H1 (cell line): ENCODE results near the gene RANBP9. TPM values are rescaled to one million over a fixed set of nuclear protein-coding genes. Genes with fewer than 3 reads are reported as not detected.

Experiments used
- CTCF ChIA-PET: fragments of 300-600 bp; sonication (Branson Sonifier 250); formaldehyde crosslinking; loops from one replicate; lab custom pipeline; 2021; ENCODE audit not compliant: partially characterized antibody; lab: Charles Lee
- POLR2A ChIA-PET: fragments of 300-600 bp; sonication (Branson Sonifier 250); formaldehyde crosslinking; loops from one replicate; lab custom pipeline; 2021; ENCODE audit warnings: inconsistent platforms; ENCODE audit not compliant: partially characterized antibody; lab: Charles Lee
- DNase-seq, 2 experiments: peaks; one replicate each; pipeline versions ENCODE4 v3.0.0 to v3.0.0-alpha.2; 2010 to 2022; ENCODE audit warnings: low spot score in 2 of 2, low read depth in 1 of 2, mixed read lengths in 1 of 2
- FAIRE-seq: peaks from 2 replicates; lab custom pipeline; 2011; peaks lifted over from hg19 to GRCh38; lab: Jason Lieb, UNC
- H2AFZ ChIP-seq: 2 replicates; pipeline ENCODE4 v1.8.1; 2012; ENCODE audit warnings: low read length, inconsistent platforms
- H2AK5ac ChIP-seq: 2 replicates; pipeline ENCODE4 v1.6.1; 2013; ENCODE audit warnings: low read depth, low read length
- H2BK120ac ChIP-seq: replicated peaks from 2 replicates; pipeline ENCODE3; 2013; ENCODE audit warnings: low read depth, low read length, inconsistent platforms
- H2BK12ac ChIP-seq: 2 replicates; pipeline ENCODE4 v1.6.1; 2013; ENCODE audit warnings: low read depth, low read length
- H2BK15ac ChIP-seq: 2 replicates; pipeline ENCODE4 v1.6.1; 2013; ENCODE audit warnings: low read length
- H2BK20ac ChIP-seq: 2 replicates; pipeline ENCODE4 v1.6.1; 2013; ENCODE audit warnings: low read length
- H2BK5ac ChIP-seq: 2 replicates; pipeline ENCODE4 v1.6.1; 2013; ENCODE audit warnings: low read depth, low read length
- H3K14ac ChIP-seq: 2 replicates; pipeline ENCODE4 v1.6.1; 2013; ENCODE audit warnings: inconsistent platforms; ENCODE audit not compliant: insufficient read length
- H3K18ac ChIP-seq: 2 replicates; pipeline ENCODE4 v1.6.1; 2013; ENCODE audit warnings: low read length; ENCODE audit errors: extremely low read depth
- H3K23ac ChIP-seq: 2 replicates; pipeline ENCODE4 v1.6.1; 2013; ENCODE audit warnings: inconsistent platforms; ENCODE audit not compliant: insufficient read length
- H3K23me2 ChIP-seq: 2 replicates; pipeline ENCODE4 v1.6.1; 2013; ENCODE audit warnings: low read depth, low read length
- H3K27ac ChIP-seq: 2 replicates; pipeline ENCODE4 v1.6.1; 2011; ENCODE audit warnings: low read depth, low read length, inconsistent platforms
- H3K27me3 ChIP-seq, 4 experiments: replicated peaks in 1 of 4; 1 replicate in 1 of 4; 2 replicates in 3 of 4; pipeline versions ENCODE4 v1.6.1 to v1.8.1; 2011 to 2013; ENCODE audit warnings: low read length in 3 of 4, mild to moderate bottlenecking in 3 of 4, inconsistent platforms in 2 of 4, mixed read lengths in 2 of 4, moderate library complexity in 1 of 4; ENCODE audit not compliant: control insufficient read depth in 3 of 4, insufficient read depth in 3 of 4; ENCODE audit errors: extremely low read depth in 1 of 4
- H3K36me3 ChIP-seq, 4 experiments: 2 replicates each; pipeline versions ENCODE4 v1.6.1 to v1.8.1; 2011 to 2013; ENCODE audit warnings: mild to moderate bottlenecking in 4 of 4, low read length in 3 of 4, moderate library complexity in 2 of 4, control low read depth in 1 of 4, inconsistent platforms in 1 of 4; ENCODE audit not compliant: insufficient read depth in 4 of 4, control insufficient read depth in 2 of 4
- H3K4ac ChIP-seq: replicated peaks from 2 replicates; pipeline ENCODE3; 2013; ENCODE audit warnings: low read length, low read depth, mixed read lengths, inconsistent platforms; ENCODE audit not compliant: insufficient read length
- H3K4me1 ChIP-seq, 4 experiments: replicated peaks in 1 of 4; 1 replicate in 1 of 4; 2 replicates in 3 of 4; pipeline versions ENCODE4 v1.6.1 to v1.8.1; 2011 to 2013; ENCODE audit warnings: low read length in 3 of 4, inconsistent platforms in 2 of 4, mixed read lengths in 1 of 4; ENCODE audit not compliant: insufficient read depth in 4 of 4, control insufficient read depth in 3 of 4
- H3K4me2 ChIP-seq, 2 experiments: 2 replicates each; pipeline versions ENCODE4 v1.6.1 to v1.8.1; 2011 to 2013; ENCODE audit warnings: low read depth in 2 of 2, low read length in 2 of 2, control low read depth in 1 of 2, inconsistent platforms in 1 of 2, mild to moderate bottlenecking in 1 of 2; ENCODE audit not compliant: insufficient read depth in 1 of 2
- H3K4me3 ChIP-seq, 4 experiments: fragments of 200-600, 300-600 bp in 1 of 4; sonication (generic), shearing (Covaris generic), sonication (Bioruptor Twin) in 1 of 4; 2 replicates each; pipeline versions ENCODE4 v1.5.1 to v1.8.1; 2011 to 2016; ENCODE audit warnings: low read length in 4 of 4, low read depth in 3 of 4, control low read depth in 2 of 4, inconsistent platforms in 2 of 4, mild to moderate bottlenecking in 2 of 4, mixed read lengths in 1 of 4, moderate library complexity in 1 of 4; ENCODE audit not compliant: insufficient read depth in 2 of 4; ENCODE audit errors: extremely low read depth in 1 of 4
- H3K56ac ChIP-seq: replicated peaks from 2 replicates; pipeline ENCODE3; 2013; ENCODE audit warnings: low read depth, mild to moderate bottlenecking, mixed read lengths, low read length, inconsistent platforms; ENCODE audit not compliant: insufficient read length
- H3K79me1 ChIP-seq: 2 replicates; pipeline ENCODE4 v1.6.1; 2013; ENCODE audit warnings: low read depth, low read length, control low read depth
- H3K79me2 ChIP-seq, 2 experiments: 2 replicates each; pipeline versions ENCODE4 v1.6.1 to v1.8.1; 2012 to 2013; ENCODE audit warnings: low read length in 2 of 2, mild to moderate bottlenecking in 2 of 2, inconsistent platforms in 1 of 2; ENCODE audit not compliant: insufficient read depth in 2 of 2, control insufficient read depth in 1 of 2
- H3K9ac ChIP-seq, 4 experiments: replicated peaks in 1 of 4; 1 replicate in 1 of 4; 2 replicates in 3 of 4; pipeline versions ENCODE4 v1.6.1 to v1.8.1; 2011 to 2013; ENCODE audit warnings: low read depth in 3 of 4, low read length in 3 of 4, control low read depth in 2 of 4, mild to moderate bottlenecking in 2 of 4, moderate library complexity in 2 of 4, inconsistent platforms in 1 of 4; ENCODE audit errors: extremely low read depth in 1 of 4
- H3K9me3 ChIP-seq, 2 experiments: 2 replicates each; pipeline versions ENCODE4 v1.6.1 to v1.8.1; 2012 to 2013; ENCODE audit warnings: mild to moderate bottlenecking in 2 of 2, moderate library complexity in 2 of 2, control low read depth in 1 of 2, inconsistent platforms in 1 of 2, low read depth in 1 of 2, low read length in 1 of 2, mixed read lengths in 1 of 2; ENCODE audit not compliant: insufficient read depth in 2 of 2
- H4K20me1 ChIP-seq, 2 experiments: replicated peaks in 1 of 2; 2 replicates each; pipeline versions ENCODE3 to v1.8.1; 2011 to 2013; ENCODE audit warnings: inconsistent platforms in 2 of 2, low read length in 2 of 2, mild to moderate bottlenecking in 1 of 2; ENCODE audit not compliant: insufficient read depth in 2 of 2, control insufficient read depth in 1 of 2
- H4K5ac ChIP-seq: 2 replicates; pipeline ENCODE4 v1.6.1; 2013; ENCODE audit warnings: low read length, low read depth, mixed read lengths, inconsistent platforms; ENCODE audit not compliant: insufficient read length
- H4K8ac ChIP-seq: 2 replicates; pipeline ENCODE4 v1.8.0; 2013; ENCODE audit warnings: mild to moderate bottlenecking, moderate library complexity, low read length, inconsistent platforms; ENCODE audit not compliant: insufficient read depth; ENCODE audit errors: extremely low read depth
- H4K91ac ChIP-seq: replicated peaks from 2 replicates; pipeline ENCODE3; 2013; ENCODE audit warnings: low read length, mixed read lengths, inconsistent platforms; ENCODE audit not compliant: insufficient read length
- BCL11A ChIP-seq, 2 experiments: IDR thresholded peaks; one replicate each; pipeline ENCODE4 v1.6.1; 2011; ENCODE audit warnings: low read depth in 2 of 2, low read length in 2 of 2, mild to moderate bottlenecking in 2 of 2
- CBX5 ChIP-seq: fragments of 300-800, 300-1000 bp; sonication (generic); IDR thresholded peaks from 2 replicates; pipeline ENCODE4 v1.7.1; 2016; ENCODE audit warnings: antibody characterized with exemption, low read length, low read depth
- CEBPB ChIP-seq: IDR thresholded peaks from 2 replicates; pipeline ENCODE4 v1.6.1; 2012; ENCODE audit warnings: low read depth, low read length
- HDAC2 ChIP-seq, 2 experiments: fragments of 300-600 bp in 1 of 2; sonication (generic) in 1 of 2; IDR thresholded peaks; 2 replicates each; pipeline ENCODE4 v1.6.1; 2011 to 2012; ENCODE audit warnings: low read depth in 2 of 2, low read length in 2 of 2, mild to moderate bottlenecking in 2 of 2, moderate library complexity in 2 of 2, borderline replicate concordance in 1 of 2, inconsistent platforms in 1 of 2
- NRF1 ChIP-seq: IDR thresholded peaks from 2 replicates; pipeline ENCODE4 v1.6.1; 2011; ENCODE audit warnings: mild to moderate bottlenecking, low read depth, low read length, improper control_type of control experiment
- SP1 ChIP-seq: IDR thresholded peaks from 2 replicates; pipeline ENCODE4 v1.6.1; 2011; ENCODE audit warnings: low read depth, low read length
- WGBS, 2 experiments: shearing (Covaris generic) in 1 of 2; methylation state at CpG; one replicate each; pipeline versions ENCODE4 v1.1.6 to v1.1.7; 2013 to 2015; ENCODE audit warnings: low lambda C conversion rate in 2 of 2, mixed read lengths in 2 of 2, inconsistent platforms in 1 of 2, low coverage in 1 of 2, missing lambda C conversion rate in 1 of 2; ENCODE audit not compliant: insufficient replicate concordance in 2 of 2, insufficient coverage in 1 of 2, insufficient read length in 1 of 2; ENCODE audit errors: extremely low coverage in 1 of 2, missing lambda C conversion rate in 1 of 2; 5-methylcytosine and 5-hydroxymethylcytosine counted together
- polyA plus RNA-seq, 7 experiments: library from polyadenylated mRNA; depleted of rRNA in 3 of 7; stranded (reverse) in 5 of 7; unstranded in 2 of 7; fragments of >200 nt in 5 of 7; fragments of 200-250 nt in 2 of 7; gene quantifications; 1 replicate in 5 of 7; 2 replicates in 1 of 7; 4 replicates in 1 of 7; pipeline versions ENCODE4 v1.2.1 to v1.2.3, GENCODE V29; 2011 to 2013; ENCODE audit warnings: missing spikeins in 2 of 7, mixed read lengths in 2 of 7
- total RNA-seq: library from RNA; stranded (reverse); fragmentation: NEBNext Ultra II Directional; extraction: Animal tissue kit (Norgen Biotek cat#: 25700); gene quantifications from 2 replicates; pipeline ENCODE4 v1.2.1, GENCODE V29; 2021
- TF ChIP-seq, protein P1 (sequence below): IDR thresholded peaks from 2 replicates; pipeline ENCODE4 v1.6.1; 2012; ENCODE audit warnings: inconsistent platforms
- TF ChIP-seq, protein P2 (sequence below): IDR thresholded peaks from 2 replicates; pipeline ENCODE4 v1.6.1; 2011; ENCODE audit warnings: low read depth, mild to moderate bottlenecking, low read length; ENCODE audit not compliant: insufficient read depth

The RANBP9 gene
- total and polyA plus RNA-seq, 2 of the 8 experiments (the other 6 are each of a cell fraction or from before 2014, with no cell fraction given): 13.0 to 36.7 TPM

DNA sequence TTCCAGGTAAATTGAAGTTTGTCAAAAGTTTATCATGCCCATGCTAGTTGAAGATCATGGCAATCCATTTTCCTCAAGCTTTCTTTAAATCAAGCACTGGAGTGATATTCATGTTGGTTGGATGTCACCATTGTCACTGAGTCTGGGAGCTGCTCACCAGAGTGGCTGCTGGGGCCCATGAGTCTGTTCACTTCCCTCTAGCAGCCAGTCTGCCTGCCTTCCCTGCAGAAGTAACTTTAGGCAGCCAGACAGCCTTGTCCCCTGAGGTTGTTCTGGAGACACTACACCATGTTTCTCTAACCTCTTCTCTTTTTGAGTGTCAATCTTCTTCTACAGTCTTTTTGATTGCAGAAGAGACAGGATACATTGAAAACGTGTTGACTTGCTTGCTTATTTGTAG is 131.7 kb downstream of the RANBP9 start:
- no peak overlapping the region for H3K9ac ChIP-seq
- no peak overlapping the region for H2AFZ ChIP-seq
- H3K56ac ChIP-seq: no peak overlapping the region
- no peak overlapping the region for H3K23ac ChIP-seq
- H4K20me1 ChIP-seq: no peaks in the 10 kb centered on the region
- FAIRE-seq: no peak
- H2AK5ac ChIP-seq: no peak overlapping the region
- TF ChIP-seq BCL11A (IDR thresholded peaks at IDR 0.05; ENCODE audit: low read depth in 2 of 2, low read length in 2 of 2) (no peak), SP1 (no peak), NRF1 (no peak), HDAC2 (IDR thresholded peaks at IDR 0.05; ENCODE audit: borderline replicate concordance in 1 of 2, low read depth in 2 of 2, low read length in 2 of 2) (no peak), CBX5 (no peak), CEBPB (no peak)
- TF ChIP-seq, protein P1, sequence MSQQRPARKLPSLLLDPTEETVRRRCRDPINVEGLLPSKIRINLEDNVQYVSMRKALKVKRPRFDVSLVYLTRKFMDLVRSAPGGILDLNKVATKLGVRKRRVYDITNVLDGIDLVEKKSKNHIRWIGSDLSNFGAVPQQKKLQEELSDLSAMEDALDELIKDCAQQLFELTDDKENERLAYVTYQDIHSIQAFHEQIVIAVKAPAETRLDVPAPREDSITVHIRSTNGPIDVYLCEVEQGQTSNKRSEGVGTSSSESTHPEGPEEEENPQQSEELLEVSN: no peak
- TF ChIP-seq, protein P2, sequence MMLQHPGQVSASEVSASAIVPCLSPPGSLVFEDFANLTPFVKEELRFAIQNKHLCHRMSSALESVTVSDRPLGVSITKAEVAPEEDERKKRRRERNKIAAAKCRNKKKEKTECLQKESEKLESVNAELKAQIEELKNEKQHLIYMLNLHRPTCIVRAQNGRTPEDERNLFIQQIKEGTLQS: no peak
- TF ChIP-seq, all 59 proteins: peak for 0
- no peak for DNase-seq
- 0 out of 7 replicates have a peak, but pooled peaks cover 0 to under 1% (median 0%) of the 10 kb centered on the region in 4 experiments for H3K4me1 ChIP-seq
- no peak overlapping the region for H3K4me3 ChIP-seq
- no peak overlapping the region for H2BK15ac ChIP-seq
- H3K27ac ChIP-seq: no peak overlapping the region
- ChIA-PET POLR2A (no interaction called here), CTCF (no interaction called here)
- H3K79me1 ChIP-seq: no peaks in the 10 kb centered on the region
- H3K36me3 ChIP-seq: peaks cover 0 to 14% (median 7%) of the 10 kb centered on the region in 4 experiments; a peak in 3 of 8 replicates
- H2BK12ac ChIP-seq: no peak overlapping the region
- H3K23me2 ChIP-seq: peaks cover 1% of the 10 kb centered on the region; the same call in 1 of the 2 replicates
- no peak overlapping the region for H2BK20ac ChIP-seq
- H3K4ac ChIP-seq: no peak overlapping the region
- no peak overlapping the region for H3K14ac ChIP-seq
- no peak overlapping the region for H4K91ac ChIP-seq
- H3K4me2 ChIP-seq: no peak overlapping the region
- 73% methylated on average over 1 of the region's 1 CpG; no CpG with 5 or more reads in 1 of the 2 experiments for WGBS, 2 experiments
- H4K5ac ChIP-seq: no peak overlapping the region
- no peak overlapping the region for H2BK5ac ChIP-seq
- no peak overlapping the region for H3K18ac ChIP-seq
- no peak overlapping the region for H4K8ac ChIP-seq
- no peaks in the 10 kb centered on the region for H3K27me3 ChIP-seq
- no peak overlapping the region for H2BK120ac ChIP-seq
- peaks cover 0 to 23% of the 10 kb centered on the region in 2 experiments; a peak in 2 of 4 replicates for H3K79me2 ChIP-seq
- H3K9me3 ChIP-seq: no peaks in the 10 kb centered on the region
